RCC 7860 (cell line): ENCODE measurements around the gene MTERF4.
"Not testable (repeated sequence)": the region's sequence is repeated elsewhere in the genome, so short reads cannot be mapped to it uniquely, and the experiment has no call there.

ENCODE experiments used
- DNase-seq: peaks from one replicate; pipeline ENCODE4 v3.0.0-alpha.2; 2015; ENCODE audit warnings: low spot score
- FAIRE-seq: peaks from 2 replicates; lab custom pipeline; 2012; peaks lifted over from hg19 to GRCh38; lab: Jason Lieb, UNC

The MTERF4 gene

GRCh38 chr2:241112046-241112445, 10.0 kb upstream of the MTERF4 start:
- FAIRE-seq = no peak
- DNase-seq = no peak

GRCh38 chr2:241111440-241111805, 9.3 kb upstream of the MTERF4 start:
- no peak for DNase-seq
- FAIRE-seq = no peak

GRCh38 chr2:241110607-241111439, 8.7 kb upstream of the MTERF4 start:
- DNase-seq = no peak
- no peak for FAIRE-seq

- no peak for FAIRE-seq
These were observed 8.1 kb upstream of the MTERF4 start for GRCh38 chr2:241110089-241110606.

GRCh38 chr2:241109210-241110088, 7.4 kb upstream of the MTERF4 start:
- DNase-seq (no peak), FAIRE-seq (no peak)

More at GRCh38 chr2:241110089-241110606, 8.1 kb upstream of the MTERF4 start:
- DNase-seq = no peak

- FAIRE-seq (no peak), DNase-seq (no peak)
These were observed 6.5 kb upstream of the MTERF4 start for GRCh38 chr2:241108271-241109209.

GRCh38 chr2:241107031-241107783, 5.1 kb upstream of the MTERF4 start:
- no peak for FAIRE-seq

GRCh38 chr2:241105641-241106040, 3.6 kb upstream of the MTERF4 start:
- FAIRE-seq (no peak), DNase-seq (no peak)

More at GRCh38 chr2:241107031-241107783, 5.1 kb upstream of the MTERF4 start:
- no peak for DNase-seq

- DNase-seq, FAIRE-seq: not testable (repeated sequence)
These were observed 2.5 kb upstream of the MTERF4 start for GRCh38 chr2:241104611-241105010.

- DNase-seq = no peak
- FAIRE-seq = no peak
These were observed 1.1 kb upstream of the MTERF4 start for GRCh38 chr2:241103176-241103595.

- DNase-seq = no peak
- no peak for FAIRE-seq
These were observed 2.8 kb downstream of the MTERF4 start for GRCh38 chr2:241099246-241099645.

GRCh38 chr2:241096979-241097378, 5.1 kb downstream of the MTERF4 start:
- FAIRE-seq (no peak), DNase-seq (no peak)

GRCh38 chr2:241095594-241096290, 6.3 kb downstream of the MTERF4 start:
- FAIRE-seq = no peak
- no peak for DNase-seq

- no peak for FAIRE-seq
These were observed 7.1 kb downstream of the MTERF4 start for GRCh38 chr2:241094924-241095420.

GRCh38 chr2:241094172-241094571, 7.9 kb downstream of the MTERF4 start:
- FAIRE-seq (no peak), DNase-seq (no peak)

More at GRCh38 chr2:241094924-241095420, 7.1 kb downstream of the MTERF4 start:
- no peak for DNase-seq

GRCh38 chr2:241093133-241093781, 8.8 kb downstream of the MTERF4 start:
- FAIRE-seq, DNase-seq: not testable (repeated sequence)

- DNase-seq = no peak
- no peak for FAIRE-seq
These were observed 9.4 kb downstream of the MTERF4 start for GRCh38 chr2:241092677-241093076.

GRCh38 chr2:241091734-241092445, 10.2 kb downstream of the MTERF4 start:
- FAIRE-seq (no peak), DNase-seq (no peak)
